Bronchial epithelial cell (primary cell): ENCODE data around the gene NAA16. TPM values are rescaled to one million over a fixed set of nuclear protein-coding genes. Genes with fewer than 3 reads are reported as not detected.

Experiments used
- DNase-seq: peaks from one replicate; pipeline ENCODE4 v3.0.0-alpha.2; 2010; ENCODE audit warnings: low read depth
- FAIRE-seq: peaks from 2 replicates; lab custom pipeline; 2011; peaks lifted over from hg19 to GRCh38; lab: Jason Lieb, UNC
- H3K27me3 ChIP-seq: 2 replicates; pipeline ENCODE4 v1.5.1; 2011; ENCODE audit warnings: low read length; ENCODE audit not compliant: control insufficient read depth, insufficient read depth
- H3K36me3 ChIP-seq: 2 replicates; pipeline ENCODE4 v1.5.1; 2011; ENCODE audit warnings: low read length; ENCODE audit not compliant: control insufficient read depth, insufficient read depth
- H3K4me3 ChIP-seq: 2 replicates; pipeline ENCODE4 v1.5.1; 2011; ENCODE audit warnings: mild to moderate bottlenecking, low read depth, low read length, control low read depth
- CTCF ChIP-seq: IDR thresholded peaks from 2 replicates; pipeline ENCODE4 v1.5.1; 2011; ENCODE audit warnings: mild to moderate bottlenecking, moderate library complexity, low read length, control low read depth, inconsistent platforms; ENCODE audit not compliant: insufficient read depth, severe bottlenecking
- total RNA-seq: library from RNA; depleted of rRNA; stranded (reverse); fragments of >200 nt; gene quantifications from 2 replicates; pipeline ENCODE4 v1.2.1, GENCODE V29; 2014

Gene NAA16
- total RNA-seq, 1 donor from 2014 or later, result 7.6 TPM

GRCh38 chr13:41286370-41286769, 24.7 kb upstream of the NAA16 start:
- no peak for TF ChIP-seq CTCF
- no peak for FAIRE-seq
- Histone ChIP-seq H3K36me3 (no peaks in the 10 kb centered on the region), H3K27me3 (no peaks in the 10 kb centered on the region), H3K4me3 (no peak overlapping the region)
- DNase-seq, result no peak

- DNase-seq, result no peak
- Histone ChIP-seq H3K36me3 (no peaks in the 10 kb centered on the region), H3K27me3 (no peaks in the 10 kb centered on the region), H3K4me3 (no peak overlapping the region)
- no peak for FAIRE-seq
- TF ChIP-seq CTCF, result no peak
These were observed 21.6 kb upstream of the NAA16 start for GRCh38 chr13:41289463-41289881.

GRCh38 chr13:41291246-41291645, 19.8 kb upstream of the NAA16 start:
- no peak for DNase-seq
- FAIRE-seq, result no peak
- Histone ChIP-seq H3K36me3 (no peaks in the 10 kb centered on the region), H3K27me3 (no peaks in the 10 kb centered on the region), H3K4me3 (no peak overlapping the region)
- no peak for TF ChIP-seq CTCF

GRCh38 chr13:41293272-41293671, 17.8 kb upstream of the NAA16 start:
- no peaks in the 10 kb centered on the region for H3K27me3 ChIP-seq
- no peak for FAIRE-seq
- no peak for DNase-seq
- H3K4me3 ChIP-seq, result no peak overlapping the region
- no peak for TF ChIP-seq CTCF
- no peaks in the 10 kb centered on the region for H3K36me3 ChIP-seq

GRCh38 chr13:41294914-41295313, 16.2 kb upstream of the NAA16 start:
- Histone ChIP-seq H3K27me3 (no peaks in the 10 kb centered on the region), H3K36me3 (no peaks in the 10 kb centered on the region), H3K4me3 (no peak overlapping the region)
- TF ChIP-seq CTCF, result no peak
- DNase-seq, result no peak
- no peak for FAIRE-seq

GRCh38 chr13:41295973-41296372, 15.1 kb upstream of the NAA16 start:
- no peaks in the 10 kb centered on the region for H3K36me3 ChIP-seq
- no peak for FAIRE-seq
- no peak overlapping the region for H3K4me3 ChIP-seq
- DNase-seq, result no peak
- no peak for TF ChIP-seq CTCF
- no peaks in the 10 kb centered on the region for H3K27me3 ChIP-seq
